Endothelial cell (in vitro differentiated cells): ENCODE results near the gene MEP1A. TPM values are rescaled to one million over a fixed set of nuclear protein-coding genes. Genes with fewer than 3 reads are reported as not detected.

Experiments used
- DNase-seq: peaks from one replicate; pipeline ENCODE4 v3.0.0; 2021; ENCODE audit warnings: low spot score
- H3K27ac Mint-ChIP-seq: one replicate; pipeline ENCODE4 v1.8.0; 2021; ENCODE audit warnings: mixed read lengths, inconsistent platforms; ENCODE audit not compliant: unreplicated experiment
- H3K27me3 Mint-ChIP-seq: one replicate; pipeline ENCODE4 v1.8.0; 2021; ENCODE audit warnings: mild to moderate bottlenecking, moderate library complexity, mixed read lengths, inconsistent platforms; ENCODE audit not compliant: unreplicated experiment
- H3K36me3 Mint-ChIP-seq: one replicate; pipeline ENCODE4 v1.8.0; 2021; ENCODE audit warnings: mild to moderate bottlenecking, low read depth, mixed read lengths, inconsistent platforms; ENCODE audit not compliant: unreplicated experiment
- H3K4me1 Mint-ChIP-seq: one replicate; pipeline ENCODE4 v1.8.0; 2021; ENCODE audit warnings: mild to moderate bottlenecking, mixed read lengths, inconsistent platforms; ENCODE audit not compliant: unreplicated experiment
- H3K4me3 Mint-ChIP-seq: one replicate; pipeline ENCODE4 v1.8.0; 2021; ENCODE audit warnings: mild to moderate bottlenecking, mixed read lengths, inconsistent platforms; ENCODE audit not compliant: unreplicated experiment
- H3K9me3 Mint-ChIP-seq: one replicate; pipeline ENCODE4 v1.8.0; 2021; ENCODE audit warnings: mixed read lengths, inconsistent platforms; ENCODE audit not compliant: unreplicated experiment
- total RNA-seq: library from RNA; stranded (reverse); fragmentation: NEBNext Ultra II Directional; extraction: Animal tissue kit (Norgen Biotek cat#: 25700); gene quantifications from one replicate; pipeline ENCODE4 v1.2.1, GENCODE V29; 2021; ENCODE audit not compliant: unreplicated experiment
- TF ChIP-seq, protein P1 (sequence below): fragments of 200-600 bp; sonication (generic); IDR thresholded peaks from one replicate; pipeline ENCODE4 v1.5.0; 2021; ENCODE audit warnings: antibody characterized with exemption; ENCODE audit not compliant: unreplicated experiment

Gene MEP1A
- total RNA-seq, 1 donor from 2014 or later, result not detected

DNA sequence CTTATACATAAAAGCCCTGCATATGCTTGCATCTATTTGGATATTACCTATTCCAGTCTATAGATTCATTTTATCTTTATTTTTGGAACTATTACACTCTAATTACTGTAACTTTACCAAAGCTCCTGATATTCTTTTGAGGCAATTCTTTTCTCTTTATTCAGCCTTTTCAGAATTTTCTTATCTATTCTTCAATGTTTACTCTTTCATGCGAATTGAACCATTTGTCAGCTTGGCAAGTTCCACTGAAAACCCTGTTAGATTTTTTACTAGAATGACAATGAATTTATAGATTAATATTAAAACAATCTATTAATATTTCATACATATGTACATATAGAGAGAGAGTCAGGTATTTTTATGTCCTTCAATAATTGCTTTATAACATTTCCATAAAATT, 554 bp upstream of the MEP1A start:
- Mint-ChIP-seq H3K36me3 (no peaks in the 10 kb centered on the region), H3K9me3 (no peaks in the 10 kb centered on the region), H3K4me3 (no peak overlapping the region), H3K27me3 (no peaks in the 10 kb centered on the region), H3K4me1 (no peaks in the 10 kb centered on the region), H3K27ac (no peak overlapping the region)
- DNase-seq, result no peak
- TF ChIP-seq, protein P1, sequence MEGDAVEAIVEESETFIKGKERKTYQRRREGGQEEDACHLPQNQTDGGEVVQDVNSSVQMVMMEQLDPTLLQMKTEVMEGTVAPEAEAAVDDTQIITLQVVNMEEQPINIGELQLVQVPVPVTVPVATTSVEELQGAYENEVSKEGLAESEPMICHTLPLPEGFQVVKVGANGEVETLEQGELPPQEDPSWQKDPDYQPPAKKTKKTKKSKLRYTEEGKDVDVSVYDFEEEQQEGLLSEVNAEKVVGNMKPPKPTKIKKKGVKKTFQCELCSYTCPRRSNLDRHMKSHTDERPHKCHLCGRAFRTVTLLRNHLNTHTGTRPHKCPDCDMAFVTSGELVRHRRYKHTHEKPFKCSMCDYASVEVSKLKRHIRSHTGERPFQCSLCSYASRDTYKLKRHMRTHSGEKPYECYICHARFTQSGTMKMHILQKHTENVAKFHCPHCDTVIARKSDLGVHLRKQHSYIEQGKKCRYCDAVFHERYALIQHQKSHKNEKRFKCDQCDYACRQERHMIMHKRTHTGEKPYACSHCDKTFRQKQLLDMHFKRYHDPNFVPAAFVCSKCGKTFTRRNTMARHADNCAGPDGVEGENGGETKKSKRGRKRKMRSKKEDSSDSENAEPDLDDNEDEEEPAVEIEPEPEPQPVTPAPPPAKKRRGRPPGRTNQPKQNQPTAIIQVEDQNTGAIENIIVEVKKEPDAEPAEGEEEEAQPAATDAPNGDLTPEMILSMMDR, result no peak

DNA sequence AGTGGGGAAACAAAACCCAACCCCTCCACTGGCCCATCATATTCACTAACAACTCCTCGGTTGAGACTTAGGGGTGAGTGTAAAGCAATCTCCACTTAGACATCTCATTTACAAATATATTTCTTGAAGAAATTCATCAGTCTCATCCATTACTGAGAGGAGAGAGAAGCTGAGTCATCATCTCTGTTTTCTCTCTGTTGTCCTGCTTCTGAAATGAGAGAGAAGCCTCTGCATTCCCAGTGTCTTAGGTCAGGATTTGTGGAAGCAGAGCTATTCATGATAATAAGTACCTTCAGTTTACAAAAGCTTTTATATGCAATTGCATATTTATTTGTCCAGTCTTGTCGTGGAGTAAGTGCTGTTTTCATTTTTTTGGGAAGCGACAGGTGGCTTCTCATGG, 879 bp downstream of the MEP1A start:
- H3K27me3 Mint-ChIP-seq, result no peaks in the 10 kb centered on the region
- no peaks in the 10 kb centered on the region for H3K36me3 Mint-ChIP-seq
- no peak overlapping the region for H3K4me3 Mint-ChIP-seq
- no peaks in the 10 kb centered on the region for H3K9me3 Mint-ChIP-seq
- H3K27ac Mint-ChIP-seq, result no peak overlapping the region
- DNase-seq, result no peak
- no peaks in the 10 kb centered on the region for H3K4me1 Mint-ChIP-seq
- TF ChIP-seq, protein P1, result no peak

DNA sequence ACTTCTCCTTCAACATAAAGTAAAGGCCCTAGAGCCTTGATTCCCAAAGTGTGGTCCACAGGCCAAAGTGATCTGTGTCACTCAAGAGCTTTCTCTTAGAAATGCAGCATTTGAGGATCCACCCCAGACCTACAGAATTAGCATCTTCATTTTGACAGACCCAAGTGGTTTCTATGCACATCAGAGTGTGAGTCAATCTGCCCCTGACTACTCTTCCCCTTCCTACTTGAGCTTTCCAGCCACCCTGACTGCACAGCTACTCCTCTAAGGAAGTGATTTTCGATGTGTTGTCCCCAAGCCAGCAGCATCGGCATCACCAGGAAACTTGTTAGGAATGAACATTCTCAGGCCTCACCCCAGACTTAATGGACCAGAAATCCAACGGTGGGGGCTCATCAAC, 2.6 kb downstream of the MEP1A start:
- H3K27me3 Mint-ChIP-seq, result no peaks in the 10 kb centered on the region
- H3K36me3 Mint-ChIP-seq, result no peaks in the 10 kb centered on the region
- no peak overlapping the region for H3K27ac Mint-ChIP-seq
- no peak overlapping the region for H3K4me3 Mint-ChIP-seq
- no peak for DNase-seq
- TF ChIP-seq, protein P1, result no peak
- H3K4me1 Mint-ChIP-seq, result no peaks in the 10 kb centered on the region
- H3K9me3 Mint-ChIP-seq, result no peaks in the 10 kb centered on the region

DNA sequence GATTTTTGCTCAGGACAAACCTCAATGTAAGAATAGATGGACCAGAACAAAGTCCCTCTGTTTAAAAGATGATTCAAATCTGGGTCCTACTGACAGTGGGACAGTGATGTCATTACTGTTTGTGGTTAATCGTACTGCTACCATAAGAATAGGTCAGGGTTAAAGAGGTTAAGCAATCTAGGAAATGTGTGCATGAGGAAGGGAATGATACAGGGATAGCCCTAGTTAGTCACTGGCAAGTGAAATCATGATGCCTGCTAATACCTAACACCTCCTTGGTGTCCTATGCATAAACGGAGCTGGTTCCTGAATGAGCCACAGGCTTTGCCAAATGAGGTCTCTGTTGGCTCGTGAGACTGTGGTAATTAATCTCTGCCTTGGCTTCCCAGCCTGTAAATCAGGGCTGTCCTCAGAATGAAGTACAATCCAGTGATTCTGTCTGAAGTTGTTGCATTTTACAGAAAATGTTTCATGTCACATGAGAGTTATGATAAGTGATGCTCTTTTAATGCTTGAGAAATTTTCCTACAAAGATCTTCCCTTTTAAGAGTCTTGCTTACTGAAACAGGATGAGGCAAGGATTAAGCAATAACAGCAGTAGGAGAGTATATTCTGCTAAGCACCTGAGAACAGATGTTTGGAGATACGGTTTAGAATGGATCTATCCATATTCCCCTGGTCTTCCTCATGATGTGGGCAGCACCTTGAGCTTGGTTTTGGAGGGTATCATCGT, 3.8 kb downstream of the MEP1A start:
- Mint-ChIP-seq H3K4me3 (no peak overlapping the region), H3K27ac (no peak overlapping the region), H3K9me3 (no peaks in the 10 kb centered on the region), H3K36me3 (no peaks in the 10 kb centered on the region), H3K27me3 (no peaks in the 10 kb centered on the region), H3K4me1 (no peaks in the 10 kb centered on the region)
- TF ChIP-seq, protein P1, result no peak
- no peak for DNase-seq

DNA sequence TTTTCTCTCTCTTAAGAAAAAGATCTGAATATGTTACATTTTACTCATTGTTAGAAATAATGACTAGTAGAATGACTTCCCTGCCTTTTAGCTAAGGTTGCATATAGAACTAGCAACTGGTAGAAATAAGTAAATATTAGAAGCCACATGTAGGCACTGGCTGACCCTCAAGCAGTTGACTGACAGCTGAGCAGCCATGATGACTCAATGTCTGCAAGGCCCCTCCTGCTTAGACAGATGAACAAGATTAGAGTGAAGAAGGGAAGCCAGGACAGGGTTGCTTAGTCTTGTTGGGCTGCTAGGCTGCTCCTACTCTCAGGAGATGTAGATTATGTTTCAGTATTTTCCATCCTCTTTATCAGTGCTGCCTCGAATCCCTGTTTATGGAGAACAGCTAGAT, 6.5 kb downstream of the MEP1A start:
- Mint-ChIP-seq H3K9me3 (no peaks in the 10 kb centered on the region), H3K36me3 (no peaks in the 10 kb centered on the region), H3K27ac (no peak overlapping the region), H3K27me3 (no peaks in the 10 kb centered on the region), H3K4me1 (no peaks in the 10 kb centered on the region), H3K4me3 (no peak overlapping the region)
- TF ChIP-seq, protein P1, result no peak
- DNase-seq, result no peak
